Hematopoietic multipotent progenitor cell treated with erythropoietin and hydrocortisone succinate and interleukin-3 and kit ligand, for 15 days (in vitro differentiated cells): ENCODE data around the gene DNAH14.
A peak's percentile ranks its signal among the peaks of the same experiment; 100 is the strongest.
"Not testable (repeated sequence)": the region's sequence is repeated elsewhere in the genome, so short reads cannot be mapped to it uniquely, and the experiment has no call there.

Source experiments
- DNase-seq: peaks from one replicate; pipeline ENCODE4 v3.0.0-alpha.2; 2015; ENCODE audit warnings: low spot score

Gene DNAH14

DNA sequence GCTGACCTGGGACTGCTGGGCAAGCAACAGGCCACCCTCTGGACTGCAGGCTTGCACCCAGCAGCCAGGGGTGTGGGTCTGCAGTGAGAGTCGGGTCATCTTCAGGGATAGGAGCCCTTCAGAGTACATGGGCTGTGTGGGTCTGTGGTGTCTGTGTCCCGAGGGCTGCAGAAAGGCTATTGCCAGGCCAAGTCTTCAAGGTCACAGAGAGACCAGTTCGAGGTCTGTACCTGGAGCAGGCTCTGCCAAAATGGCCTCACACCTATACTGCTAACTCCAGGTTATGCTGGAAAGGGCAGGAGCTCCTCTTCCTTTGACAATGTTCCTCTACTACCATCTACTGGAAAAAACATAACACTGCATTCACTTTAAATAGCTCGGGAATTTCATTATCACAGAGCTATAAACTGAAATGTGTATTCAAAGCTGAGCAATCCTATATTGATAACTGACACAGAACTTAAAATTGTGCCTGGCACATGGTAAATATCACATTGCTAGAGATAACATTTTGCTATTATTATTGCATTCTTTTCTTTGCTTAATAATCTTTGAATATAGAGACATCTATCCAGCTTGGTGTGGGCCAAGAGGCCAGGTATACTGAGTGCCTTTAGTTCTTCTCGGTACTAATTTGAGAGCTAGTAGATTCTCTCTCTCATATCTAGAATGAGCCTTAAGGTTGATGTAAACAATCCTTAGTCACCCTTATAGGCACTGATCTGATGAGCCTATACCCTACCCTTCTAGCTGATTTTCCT, 6.9 kb upstream of the DNAH14 start:
- peak; percentile 16 for DNase-seq

DNA sequence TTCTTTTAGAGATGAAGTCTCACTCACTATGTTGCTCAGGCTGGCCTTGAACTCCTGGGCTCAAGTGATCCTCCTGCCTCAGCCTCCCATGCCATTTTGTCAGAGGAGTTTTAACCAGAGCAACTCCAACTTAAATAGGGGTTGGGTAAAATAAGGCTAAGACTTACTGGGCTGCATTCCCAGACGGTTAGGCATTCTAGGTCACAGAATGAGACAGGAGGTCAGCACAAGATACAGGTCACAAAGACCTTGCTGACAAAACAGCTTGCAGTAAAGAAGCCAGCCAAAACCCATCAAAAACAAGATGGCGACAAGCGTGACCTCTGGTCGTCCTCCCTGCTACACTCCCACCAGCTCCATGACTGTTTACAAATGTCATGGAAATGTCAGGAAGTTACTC, 5.7 kb upstream of the DNAH14 start:
- no peak for DNase-seq

DNA sequence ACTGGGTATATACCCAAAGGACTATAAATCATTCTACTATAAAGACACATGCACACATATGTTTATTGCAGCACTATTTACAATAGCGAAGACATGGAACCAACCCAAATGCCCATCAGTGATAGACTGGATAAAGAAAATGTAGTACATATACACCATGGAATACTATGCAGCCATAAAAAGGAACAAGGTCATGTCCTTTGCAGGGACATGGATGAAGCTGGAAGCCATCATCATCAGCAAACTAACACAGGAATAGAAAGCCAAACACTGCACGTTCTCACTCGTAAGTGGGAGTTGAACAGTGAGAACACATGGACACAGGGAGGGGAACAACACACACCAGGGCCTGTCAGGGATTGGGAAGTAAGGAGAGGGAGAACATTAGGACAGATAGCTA, 1.8 kb upstream of the DNAH14 start:
- DNase-seq: not testable (repeated sequence)

DNA sequence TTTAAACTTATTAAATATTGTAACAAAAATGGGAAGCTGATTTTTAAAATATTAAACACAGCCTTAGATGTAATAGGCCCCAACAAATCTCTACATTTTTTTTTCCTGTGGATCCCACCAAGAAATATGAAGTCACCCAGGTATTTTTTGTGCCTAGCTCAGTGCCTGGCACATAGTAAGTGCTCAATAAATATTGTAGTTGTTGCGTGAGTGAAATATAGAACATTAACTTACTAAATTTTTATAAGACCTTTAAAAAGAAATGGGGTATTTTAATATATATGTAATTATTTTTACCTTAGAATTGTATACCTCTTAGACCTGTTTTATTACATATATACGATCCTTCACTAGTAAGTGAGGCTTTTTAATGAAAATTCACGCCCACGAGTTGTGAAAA, 569 bp upstream of the DNAH14 start:
- DNase-seq: no peak

DNA sequence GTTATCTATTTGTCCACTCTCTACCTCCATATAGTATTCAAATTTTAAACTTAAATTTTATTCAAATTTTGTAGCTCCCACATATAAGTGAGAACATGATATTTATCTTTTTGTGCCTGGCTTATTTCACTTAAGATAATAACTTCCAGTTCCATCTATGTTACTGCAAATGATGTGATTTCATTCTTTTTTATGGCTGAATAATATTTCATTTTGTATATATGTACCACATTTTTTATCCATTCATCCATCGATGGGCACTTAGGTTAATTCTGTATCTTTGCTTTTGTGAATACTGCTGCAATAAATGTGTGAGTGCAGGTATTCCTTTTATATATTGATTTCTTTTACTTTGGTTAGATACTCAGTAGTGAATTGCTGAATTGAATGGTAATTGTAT, 2.1 kb downstream of the DNAH14 start:
- DNase-seq: no peak

DNA sequence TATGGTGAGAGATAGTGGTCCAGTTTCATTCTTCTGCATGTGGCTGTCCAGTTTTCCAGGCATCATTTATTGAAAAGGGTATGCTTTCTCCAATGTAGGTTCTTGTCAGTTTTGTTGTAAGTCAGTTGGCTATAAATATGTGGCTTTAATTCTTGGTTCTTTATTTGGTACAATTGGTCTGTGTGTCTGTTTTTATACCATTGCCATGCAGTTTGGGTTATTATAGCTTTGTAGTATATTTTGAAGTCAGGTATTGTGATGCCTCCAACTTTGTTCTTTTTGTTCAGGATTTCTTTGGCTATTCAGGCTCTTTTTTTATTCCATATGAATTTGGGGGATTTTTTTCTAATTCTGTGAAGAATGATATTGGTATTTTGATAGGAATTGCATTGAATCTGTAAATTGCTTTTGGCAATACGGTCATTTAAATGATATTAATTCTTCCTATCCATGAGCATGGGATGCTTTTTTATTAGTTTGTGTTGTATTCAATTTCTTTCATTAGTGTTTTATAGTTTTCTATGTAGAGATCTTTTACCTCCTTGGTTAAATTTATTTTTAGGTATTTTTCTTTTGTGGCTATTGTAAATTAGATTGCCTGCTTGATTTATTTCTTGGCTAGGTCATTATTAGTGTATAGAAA, 3.3 kb downstream of the DNAH14 start:
- DNase-seq: no peak

DNA sequence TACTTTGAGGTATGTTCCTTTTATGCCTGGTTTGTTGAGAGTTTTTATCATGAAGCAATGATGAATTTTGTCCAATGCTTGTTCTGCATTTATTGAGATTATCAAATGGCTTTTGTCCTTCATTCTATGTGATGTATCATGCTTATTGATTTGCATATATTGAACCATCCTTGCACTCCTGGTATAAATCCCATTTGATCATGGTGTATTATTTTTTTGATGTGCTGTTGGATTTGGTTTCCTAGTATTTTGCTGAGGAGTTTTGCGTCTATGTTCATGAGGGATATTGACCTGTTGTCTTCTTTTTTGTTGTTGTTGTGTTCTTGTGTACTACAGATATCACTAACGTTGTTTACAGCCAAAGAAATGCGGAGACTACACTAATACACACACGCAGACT, 4.1 kb downstream of the DNAH14 start:
- DNase-seq: no peak

DNA sequence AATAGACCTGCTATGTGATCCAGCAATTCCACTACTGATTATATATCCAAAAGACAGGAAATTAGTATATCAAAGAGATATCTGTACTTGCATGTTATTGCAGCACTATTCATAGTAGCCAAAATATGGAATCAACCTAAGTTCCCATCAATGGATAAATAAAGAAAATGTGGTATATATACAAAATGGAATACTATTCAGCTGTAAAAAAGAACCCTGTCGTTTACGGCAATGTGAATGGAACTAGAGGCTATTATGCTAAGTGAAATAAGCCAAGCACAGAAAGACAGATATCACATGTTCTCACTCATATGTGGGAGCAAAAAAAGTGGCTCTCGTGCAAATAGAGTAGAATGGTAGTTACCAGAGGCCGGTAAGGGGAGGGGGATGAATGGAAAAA, 9.2 kb downstream of the DNAH14 start:
- no peak for DNase-seq

DNA sequence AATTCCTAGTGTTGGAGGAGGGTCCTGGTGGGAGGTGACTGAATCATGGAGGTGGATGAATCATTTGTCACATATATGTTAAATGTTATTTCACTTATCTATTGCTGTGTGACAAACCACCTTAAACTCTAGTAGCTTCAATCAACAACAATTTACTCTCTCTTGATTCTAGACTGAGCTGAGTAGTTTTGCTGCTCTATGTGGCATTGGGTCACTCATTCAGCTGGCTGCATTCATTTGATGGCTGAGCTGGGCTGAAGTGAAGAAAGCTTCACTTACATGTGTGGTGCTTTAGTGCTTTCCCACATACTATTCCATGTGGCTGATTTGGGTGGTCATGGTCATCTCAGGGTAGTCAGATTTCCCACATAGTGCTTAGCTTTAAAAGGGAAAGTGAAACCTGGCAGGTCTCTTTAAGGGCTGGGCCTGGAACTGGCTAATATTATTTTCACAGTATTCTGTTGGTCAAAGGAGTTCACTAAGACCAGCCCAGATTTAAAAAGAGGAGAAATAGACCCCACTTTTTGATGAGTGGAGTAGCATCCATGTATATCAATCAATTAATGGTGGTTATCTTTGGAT, 10.5 kb downstream of the DNAH14 start:
- no peak for DNase-seq

DNA sequence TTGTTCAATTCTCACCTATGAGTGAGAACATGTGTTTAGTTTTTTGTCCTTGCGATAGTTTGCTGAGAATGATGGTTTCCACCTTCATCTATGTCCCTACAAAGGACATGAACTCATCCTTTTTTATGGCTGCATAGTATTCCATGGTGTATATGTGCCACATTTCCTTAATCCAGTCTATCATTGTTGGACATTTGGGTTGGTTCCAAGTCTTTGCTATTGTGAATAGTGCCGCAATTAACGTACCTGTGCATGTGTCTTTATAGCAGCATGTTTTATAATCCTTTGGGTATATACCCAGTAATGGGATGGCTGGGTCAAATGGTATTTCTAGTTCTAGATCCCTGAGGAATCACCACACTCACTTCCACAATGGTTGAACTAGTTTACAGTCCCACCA, 11.3 kb downstream of the DNAH14 start:
- DNase-seq: not testable (repeated sequence)

DNA sequence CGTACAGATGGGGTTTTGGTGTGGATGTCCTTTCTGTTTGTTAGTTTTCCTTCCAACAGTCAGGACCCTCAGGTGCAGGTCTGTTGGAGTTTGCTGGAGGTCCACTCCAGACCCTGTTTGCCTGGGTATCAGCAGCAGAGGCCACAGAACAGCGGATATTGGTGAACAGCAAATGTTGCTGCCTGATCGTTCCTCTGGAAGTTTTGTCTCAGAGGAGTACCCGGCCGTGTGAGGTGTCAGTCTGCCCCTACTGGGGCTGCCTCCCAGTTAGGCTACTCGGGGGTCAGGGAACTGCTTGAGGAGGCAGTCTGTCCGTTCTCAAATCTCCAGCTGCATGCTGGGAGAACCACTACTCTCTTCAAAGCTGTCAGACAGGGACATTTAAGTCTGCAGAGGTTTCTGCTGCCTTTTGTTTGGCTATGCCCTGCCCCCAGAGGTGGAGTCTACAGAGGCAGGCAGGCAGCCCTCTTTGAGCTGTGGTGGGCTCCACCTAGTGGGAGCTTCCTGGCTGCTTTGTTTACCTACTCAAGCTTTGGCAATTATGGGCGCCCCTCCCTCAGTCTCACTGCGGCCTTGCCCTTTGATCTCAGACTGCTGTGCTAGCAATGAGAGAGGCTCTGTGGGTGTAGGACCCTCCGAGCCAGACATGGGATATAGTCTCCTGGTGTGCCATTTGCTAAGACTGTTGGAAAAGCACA, 16.3 kb downstream of the DNAH14 start:
- DNase-seq: not testable (repeated sequence)

DNA sequence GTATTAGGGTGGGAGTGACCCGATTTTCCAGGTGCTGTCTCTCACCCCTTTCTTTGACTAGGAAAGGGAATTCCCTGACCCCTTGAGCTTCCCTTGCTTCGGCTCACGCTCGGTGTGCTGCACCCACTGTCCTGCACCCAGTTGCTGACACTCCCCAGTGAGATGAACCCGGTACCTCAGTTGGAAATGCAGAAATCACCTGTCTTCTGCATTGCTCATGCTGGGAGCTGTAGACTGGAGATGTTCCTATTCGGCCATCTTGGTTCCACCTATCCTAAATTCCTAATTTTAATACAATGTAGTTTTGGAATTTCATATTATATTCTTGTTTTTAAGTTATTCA, 16.8 kb downstream of the DNAH14 start:
- not testable (repeated sequence) for DNase-seq

DNA sequence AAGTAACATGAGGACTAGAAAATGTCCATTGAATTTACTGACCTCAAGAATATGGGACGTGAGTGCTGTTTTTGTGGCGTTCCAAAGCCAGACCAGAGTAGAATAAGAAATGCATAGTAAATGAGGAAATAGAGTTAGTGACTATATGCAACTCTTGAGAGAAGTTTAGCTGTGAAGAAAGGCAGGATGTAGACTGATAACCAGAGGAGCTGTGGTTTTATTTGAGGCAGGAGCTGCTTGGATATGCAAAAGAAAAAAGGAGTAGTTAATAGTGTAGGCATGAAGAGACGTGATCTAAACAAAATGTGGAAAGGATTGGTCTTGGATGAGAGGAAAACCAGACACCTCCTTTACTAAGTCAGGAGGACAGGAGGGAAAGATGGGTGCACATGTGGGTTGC, 28.2 kb downstream of the DNAH14 start:
- no peak for DNase-seq

DNA sequence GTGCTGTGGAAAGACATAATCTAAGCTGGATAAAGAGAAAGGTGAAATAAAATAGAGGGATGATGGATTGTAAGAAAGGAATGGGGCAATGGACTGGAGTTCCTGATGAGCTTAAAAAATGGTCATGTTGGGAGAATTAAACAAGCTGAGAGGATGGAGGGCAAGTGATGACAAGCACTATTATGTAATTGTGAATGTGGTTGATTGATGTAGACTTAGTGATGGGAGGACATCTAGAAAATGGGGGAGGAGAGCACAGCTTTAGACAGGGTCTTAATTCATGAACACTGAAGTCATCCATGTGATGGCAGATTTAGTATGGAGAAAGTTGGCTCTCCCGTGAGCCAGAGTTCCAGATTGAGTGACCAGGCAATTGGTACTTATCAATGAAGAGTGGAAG, 29.0 kb downstream of the DNAH14 start:
- DNase-seq: no peak

DNA sequence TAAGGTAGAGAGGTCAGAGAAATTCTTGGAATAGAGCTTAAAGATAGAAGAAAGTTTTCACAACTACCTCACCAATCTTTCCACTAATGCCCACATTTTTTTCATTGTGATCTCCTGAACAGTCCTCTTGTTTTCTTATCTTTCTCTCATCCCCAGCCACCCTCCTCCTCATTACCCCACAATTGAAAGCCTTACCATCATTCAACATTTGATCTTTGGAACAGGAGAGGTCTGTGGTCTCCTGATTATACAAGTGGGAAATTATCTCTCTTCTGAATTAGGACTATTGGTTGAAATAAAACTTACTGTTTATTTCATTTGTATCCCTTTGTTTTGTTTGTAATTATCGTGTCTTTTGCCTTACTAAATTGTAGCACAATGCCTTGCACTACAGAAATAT, 29.6 kb downstream of the DNAH14 start:
- no peak for DNase-seq

DNA sequence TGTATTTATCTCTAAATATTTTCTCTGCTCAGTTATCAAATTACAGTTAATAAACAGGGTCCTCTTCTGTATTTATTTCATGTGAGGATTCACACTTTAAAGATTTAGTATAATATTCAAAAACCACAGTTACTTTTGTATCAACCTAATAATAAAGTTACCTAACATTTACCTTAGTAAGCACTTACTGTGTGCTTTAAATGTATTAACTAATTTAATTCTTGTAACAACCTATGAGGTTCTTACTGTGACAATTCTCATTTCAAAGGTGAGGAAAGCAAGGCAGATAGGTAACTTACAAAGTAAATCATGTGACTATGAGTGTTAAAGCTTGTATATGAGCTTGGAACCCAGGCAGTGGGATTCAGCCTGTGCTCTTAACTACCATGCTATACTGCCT, 30.2 kb downstream of the DNAH14 start:
- DNase-seq: no peak

DNA sequence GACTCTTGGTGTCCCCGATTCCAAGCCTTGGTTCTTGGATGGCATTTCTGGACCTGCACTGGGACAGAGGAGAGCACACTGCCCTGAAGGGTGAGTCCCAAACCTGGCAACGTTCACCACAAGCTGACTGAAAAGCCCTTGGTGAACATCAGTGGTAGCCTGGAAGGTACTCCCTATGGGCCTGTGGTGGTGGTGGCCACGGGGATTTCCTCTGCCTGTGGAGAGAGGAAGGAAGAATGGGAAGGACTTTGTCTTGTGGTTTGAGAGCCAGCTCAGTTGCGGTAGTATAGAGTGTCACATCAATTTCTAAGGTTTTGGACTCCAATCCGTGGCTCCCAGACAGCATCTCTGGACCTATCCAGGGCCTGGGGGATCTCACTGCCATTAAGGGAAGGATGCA, 50.7 kb downstream of the DNAH14 start:
- no peak for DNase-seq

DNA sequence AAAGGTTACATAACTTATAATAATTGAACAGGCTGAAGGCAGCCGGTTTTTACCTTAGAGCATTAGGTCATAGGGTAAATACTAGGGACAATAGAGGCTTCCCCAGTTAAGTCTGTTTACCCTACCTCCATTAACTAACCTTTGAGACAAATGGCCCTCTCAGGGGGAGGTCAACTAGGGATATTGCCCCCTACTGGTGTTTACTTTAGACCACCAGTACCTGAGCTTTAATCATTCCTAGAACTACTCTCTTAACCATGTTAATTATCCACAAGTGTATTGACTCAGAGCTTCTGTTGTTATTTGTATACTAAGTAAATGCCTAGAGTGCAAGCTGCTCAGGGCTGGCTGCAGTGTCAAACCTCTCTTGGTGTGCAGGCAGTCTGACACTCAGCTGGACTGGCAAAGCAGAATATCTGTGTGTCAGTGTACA, 52.5 kb downstream of the DNAH14 start:
- not testable (repeated sequence) for DNase-seq

DNA sequence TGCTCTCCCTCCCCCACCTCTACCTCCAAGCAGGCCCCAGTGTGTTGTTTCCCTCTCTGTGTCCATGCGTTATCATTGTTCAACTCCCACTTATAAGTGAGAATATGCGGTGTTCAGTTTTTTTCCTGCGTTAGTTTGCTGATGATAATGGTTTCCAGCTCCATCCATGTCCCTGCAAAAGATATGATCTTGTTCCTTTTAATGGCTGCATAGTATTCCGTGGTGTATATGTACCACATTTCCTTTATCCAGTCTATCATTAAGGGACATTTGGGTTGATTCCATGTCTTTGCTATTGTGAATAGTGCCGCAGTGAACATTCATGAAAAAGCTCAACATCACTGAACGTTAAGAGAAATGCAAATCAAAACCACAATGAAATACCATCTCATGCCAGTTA, 58.6 kb downstream of the DNAH14 start:
- DNase-seq: no peak

DNA sequence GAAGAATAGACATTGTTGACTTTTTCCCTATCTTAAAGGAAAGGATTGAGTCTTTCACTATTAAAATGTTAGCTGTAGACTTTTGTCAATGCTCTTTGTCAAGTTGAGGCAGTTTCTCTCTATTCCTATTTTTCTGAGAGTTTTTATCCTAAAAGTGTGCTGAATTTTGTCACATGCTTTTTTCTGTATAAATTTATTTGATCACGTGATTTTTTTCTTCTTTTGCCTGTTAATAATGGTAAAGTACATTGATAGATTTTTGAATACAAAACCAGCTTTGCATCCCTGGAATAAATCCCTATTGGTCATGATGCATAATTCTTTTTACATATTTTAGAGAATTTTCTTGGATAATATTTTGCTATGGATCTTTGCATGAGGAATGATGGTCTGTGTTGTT, 60.1 kb downstream of the DNAH14 start:
- no peak for DNase-seq

DNA sequence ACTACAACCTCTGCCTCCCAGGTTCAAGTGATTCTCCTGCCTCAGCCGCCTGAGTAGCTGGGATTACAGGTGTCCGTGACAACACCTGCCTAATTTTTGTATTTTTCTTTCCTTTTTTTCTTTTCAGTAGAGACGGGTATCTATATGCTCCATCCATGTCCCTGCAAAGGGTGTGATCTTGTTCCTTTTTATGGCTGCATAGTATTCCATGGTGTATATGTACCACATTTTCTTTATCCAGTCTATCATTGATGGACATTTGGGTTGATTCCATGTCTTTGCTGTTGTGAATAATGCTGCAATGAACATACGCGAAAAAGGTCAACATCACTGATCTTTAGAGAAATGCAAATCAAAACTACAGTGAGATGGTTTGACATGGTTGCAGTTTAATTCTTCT, 62.1 kb downstream of the DNAH14 start:
- not testable (repeated sequence) for DNase-seq

DNA sequence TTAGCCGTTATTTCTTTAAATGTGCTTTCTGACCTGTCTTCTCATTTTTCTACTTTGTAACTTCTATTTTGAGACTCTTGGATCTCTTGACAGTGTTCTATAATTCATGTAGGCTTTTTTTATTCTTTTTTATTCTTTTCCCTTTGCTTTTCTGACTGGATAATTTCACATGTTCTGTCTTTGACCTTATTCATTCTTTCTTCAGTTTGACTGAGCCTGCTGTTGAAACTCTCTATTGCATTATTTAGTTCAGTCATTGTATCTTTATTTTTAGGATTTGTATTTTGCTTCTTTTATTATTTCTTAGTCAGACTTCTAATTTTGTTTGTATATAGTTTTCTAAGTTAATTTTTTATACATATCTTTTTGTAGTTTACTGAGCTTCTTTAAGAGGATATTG, 66.1 kb downstream of the DNAH14 start:
- no peak for DNase-seq

DNA sequence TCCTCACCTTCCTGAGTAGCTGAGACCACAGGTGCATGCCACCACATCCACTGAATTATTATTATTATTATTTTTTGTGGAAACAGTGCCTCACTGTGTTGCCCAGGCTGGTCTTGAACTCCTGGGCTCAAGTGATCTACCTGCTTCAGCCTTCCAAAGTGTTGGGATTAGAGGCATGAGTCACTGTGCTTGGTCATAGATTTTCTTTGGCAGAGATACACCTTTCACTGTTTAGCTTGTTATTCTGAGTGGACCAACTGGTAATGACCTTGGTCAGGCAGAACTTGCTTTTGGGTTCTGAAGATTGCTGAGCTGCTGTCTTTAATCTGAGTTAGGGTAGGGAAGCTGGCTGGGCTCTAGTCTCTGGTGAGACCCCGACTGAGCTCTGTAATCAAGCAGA, 66.8 kb downstream of the DNAH14 start:
- DNase-seq: no peak
